ENCODE data around the gene LRRC32. TPM values are rescaled to one million over a fixed set of nuclear protein-coding genes. Genes with fewer than 3 reads are reported as not detected.

LRRC32 gene
- total and polyA plus RNA-seq, 2 experiments from 2014 or later: 4.0 to 7.9 TPM

GRCh38 chr11:76653012-76653673 is 17.4 kb downstream of the LRRC32 start:
- Histone ChIP-seq H3K4me3 (no peak overlapping the region), H3K27ac (no peak overlapping the region), H3K9ac (no peak overlapping the region)

DNA sequence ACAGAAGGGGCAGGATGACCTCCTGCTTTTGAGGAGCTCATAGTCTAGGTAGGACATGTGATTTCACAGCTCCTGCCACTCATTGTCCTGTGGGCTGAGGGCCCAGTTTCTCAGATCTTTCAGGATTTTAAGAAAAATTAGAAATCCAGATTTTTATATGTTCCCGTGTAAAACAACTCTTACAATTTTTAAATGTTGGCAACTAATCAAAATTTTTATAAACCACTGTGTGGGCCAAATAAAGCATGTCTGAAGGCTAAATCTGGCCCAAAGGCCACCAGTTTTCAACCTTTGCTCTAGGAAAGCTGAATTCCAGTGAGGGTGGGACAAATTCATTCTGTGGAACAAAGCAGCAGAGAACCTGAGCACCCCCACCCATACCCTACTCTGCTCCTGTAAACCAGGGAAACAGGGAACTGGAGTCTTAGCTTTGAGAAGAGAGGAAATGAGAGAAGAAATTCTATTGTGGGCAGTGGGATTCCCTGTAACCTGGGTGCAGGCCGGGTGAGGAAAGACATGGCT is 20.6 kb downstream of the LRRC32 start:
- H3K27me3 ChIP-seq (replicated peaks; ENCODE audit: insufficient read depth): 0 out of 2 replicates have a peak, but pooled peaks cover 5% of the 10 kb centered on the region
- TF ChIP-seq EZH2 (IDR thresholded peaks at IDR 0.05; ENCODE audit: insufficient read depth, poor library complexity, severe bottlenecking) (no peak), EZH2phosphoT487 (IDR thresholded peaks at IDR 0.05; ENCODE audit: insufficient read depth, low read depth) (no peak)
- no peak for DNase-seq
- 40 to 48% methylated on average over 2 of the region's 2 CpGs for WGBS, 2 experiments (ENCODE audit: low coverage in 1 of 2, low lambda C conversion rate in 2 of 2, missing lambda C conversion rate in 2 of 2)
- no peaks in the 10 kb centered on the region for H3K9me3 ChIP-seq (ENCODE audit: low read depth)
- no peak overlapping the region for H3K4me3 ChIP-seq
- H4K20me1 ChIP-seq (ENCODE audit: insufficient read depth): no peaks in the 10 kb centered on the region
- H3K4me2 ChIP-seq (ENCODE audit: unreplicated experiment): no peak overlapping the region
- H3K9me2 ChIP-seq (ENCODE audit: insufficient read depth): no peaks in the 10 kb centered on the region
- H3K36me3 ChIP-seq (ENCODE audit: low read depth): no peaks in the 10 kb centered on the region
- no peaks in the 10 kb centered on the region for H3F3A ChIP-seq (ENCODE audit: insufficient read depth)
- H3K79me2 ChIP-seq (ENCODE audit: insufficient read depth): no peaks in the 10 kb centered on the region
- in situ Hi-C loops (cut with MboI): no loop called here
- H3K27ac ChIP-seq: no peak overlapping the region
- no peak overlapping the region for H2AFZ ChIP-seq
- H3K4me1 ChIP-seq (ENCODE audit: insufficient read depth): no peaks in the 10 kb centered on the region
- H3K9ac ChIP-seq: no peak overlapping the region

More at GRCh38 chr11:76653012-76653673, 17.4 kb downstream of the LRRC32 start:
- Histone ChIP-seq H3K4me1 (ENCODE audit: insufficient read depth) (no peaks in the 10 kb centered on the region), H3K79me2 (ENCODE audit: insufficient read depth) (no peaks in the 10 kb centered on the region), H3K36me3 (ENCODE audit: low read depth) (no peaks in the 10 kb centered on the region), H2AFZ (no peak overlapping the region), H3K4me2 (ENCODE audit: unreplicated experiment) (no peak overlapping the region), H3K9me3 (ENCODE audit: low read depth) (no peaks in the 10 kb centered on the region), H3K9me2 (ENCODE audit: insufficient read depth) (no peaks in the 10 kb centered on the region), H3K27me3 (replicated peaks; ENCODE audit: insufficient read depth) (0 out of 2 replicates have a peak, but pooled peaks cover 5% of the 10 kb centered on the region), H3F3A (ENCODE audit: insufficient read depth) (no peaks in the 10 kb centered on the region), H4K20me1 (ENCODE audit: insufficient read depth) (no peaks in the 10 kb centered on the region)
- 45 to 46% methylated on average over 12 of the region's 12 CpGs for WGBS, 2 experiments (ENCODE audit: low coverage in 1 of 2, low lambda C conversion rate in 2 of 2, missing lambda C conversion rate in 2 of 2)
- in situ Hi-C loops (cut with MboI): no loop called here
- DNase-seq: no peak
- TF ChIP-seq EZH2phosphoT487 (IDR thresholded peaks at IDR 0.05; ENCODE audit: insufficient read depth, low read depth) (no peak), EZH2 (IDR thresholded peaks at IDR 0.05; ENCODE audit: insufficient read depth, poor library complexity, severe bottlenecking) (no peak)

- Histone ChIP-seq H3K9me3 (ENCODE audit: low read depth) (no peaks in the 10 kb centered on the region), H3K4me3 (no peak overlapping the region), H3K9me2 (ENCODE audit: insufficient read depth) (no peaks in the 10 kb centered on the region), H3K27ac (no peak overlapping the region), H3K4me1 (ENCODE audit: insufficient read depth) (no peaks in the 10 kb centered on the region), H3K4me2 (ENCODE audit: unreplicated experiment) (no peak overlapping the region), H3K27me3 (replicated peaks; ENCODE audit: insufficient read depth) (0 out of 2 replicates have a peak, but pooled peaks cover 5% of the 10 kb centered on the region), H3K36me3 (ENCODE audit: low read depth) (no peaks in the 10 kb centered on the region), H3F3A (ENCODE audit: insufficient read depth) (no peaks in the 10 kb centered on the region), H4K20me1 (ENCODE audit: insufficient read depth) (no peaks in the 10 kb centered on the region), H3K9ac (no peak overlapping the region), H3K79me2 (ENCODE audit: insufficient read depth) (no peaks in the 10 kb centered on the region), H2AFZ (no peak overlapping the region)
- no peak for TF ChIP-seq EZH2 (IDR thresholded peaks at IDR 0.05; ENCODE audit: insufficient read depth, poor library complexity, severe bottlenecking)
- TF ChIP-seq EZH2phosphoT487 (IDR thresholded peaks at IDR 0.05; ENCODE audit: insufficient read depth, low read depth): no peak
- in situ Hi-C loops (cut with MboI): no loop called here
- WGBS, 2 experiments (ENCODE audit: low coverage in 1 of 2, low lambda C conversion rate in 2 of 2, missing lambda C conversion rate in 2 of 2): 54 to 61% methylated on average over 6 of the region's 6 CpGs
- no peak for DNase-seq
Measured at GRCh38 chr11:76649011-76649410, 21.5 kb downstream of the LRRC32 start.

- TF ChIP-seq EZH2 (IDR thresholded peaks at IDR 0.05; ENCODE audit: insufficient read depth, poor library complexity, severe bottlenecking): no peak
- no peak for TF ChIP-seq EZH2phosphoT487 (IDR thresholded peaks at IDR 0.05; ENCODE audit: insufficient read depth, low read depth)
- Histone ChIP-seq H2AFZ (no peak overlapping the region), H3K9me2 (ENCODE audit: insufficient read depth) (no peaks in the 10 kb centered on the region), H3K27me3 (replicated peaks; ENCODE audit: insufficient read depth) (0 out of 2 replicates have a peak, but pooled peaks cover 5% of the 10 kb centered on the region), H3K4me3 (no peak overlapping the region), H3K9me3 (ENCODE audit: low read depth) (no peaks in the 10 kb centered on the region), H3K9ac (no peak overlapping the region), H3K27ac (no peak overlapping the region), H3F3A (ENCODE audit: insufficient read depth) (no peaks in the 10 kb centered on the region), H4K20me1 (ENCODE audit: insufficient read depth) (no peaks in the 10 kb centered on the region), H3K79me2 (ENCODE audit: insufficient read depth) (no peaks in the 10 kb centered on the region), H3K4me1 (ENCODE audit: insufficient read depth) (no peaks in the 10 kb centered on the region), H3K36me3 (ENCODE audit: low read depth) (no peaks in the 10 kb centered on the region), H3K4me2 (ENCODE audit: unreplicated experiment) (no peak overlapping the region)
- in situ Hi-C loops (cut with MboI): no loop called here
- no peak for DNase-seq
Measured at GRCh38 chr11:76648061-76648460, 22.5 kb downstream of the LRRC32 start.

All from GM23248 (cell line).